Measurements from ENCODE around the gene ENTPD8. TPM values are rescaled to one million over a fixed set of nuclear protein-coding genes. Genes with fewer than 3 reads are reported as not detected.

The ENTPD8 gene
- total RNA-seq, 2 donors from 2014 or later = 0.33 to 0.75 TPM

DNA sequence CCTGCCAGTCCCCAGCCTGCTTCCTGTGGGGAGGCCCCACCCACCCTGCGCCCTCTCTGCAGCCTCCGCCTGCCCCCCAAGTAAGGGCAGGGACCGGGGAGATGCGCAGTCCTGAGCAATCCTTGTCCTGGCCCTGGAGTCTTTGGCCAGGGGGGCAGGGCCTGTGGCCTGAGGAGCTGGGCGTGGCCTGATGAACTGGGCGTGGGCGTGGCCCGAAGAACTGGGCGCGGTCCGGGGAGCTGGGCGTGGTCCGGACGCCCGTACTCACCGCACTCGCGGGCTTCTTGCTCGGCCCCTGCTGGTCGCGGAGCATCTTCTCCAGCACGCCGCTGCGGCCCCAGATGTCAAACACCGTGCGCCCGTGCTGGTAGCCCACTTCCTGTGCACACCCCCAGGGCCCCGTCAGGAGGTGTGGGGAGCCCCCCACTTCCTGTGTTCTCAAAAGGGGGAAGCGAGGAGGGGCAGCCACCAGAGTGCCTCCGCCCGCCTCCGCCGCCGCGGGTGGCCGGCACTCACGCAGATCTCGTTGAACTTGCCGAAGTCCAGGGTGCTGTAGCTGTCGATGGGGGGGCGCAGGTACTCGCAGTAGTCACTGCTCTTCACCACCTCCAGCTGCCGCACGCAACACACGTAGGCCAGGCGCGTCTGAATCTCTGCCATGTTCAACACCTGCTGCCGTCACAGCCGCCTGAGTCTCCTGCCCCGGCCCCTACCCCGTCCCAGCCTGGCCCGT is 20.7 kb upstream of the ENTPD8 start:
- H3K9me3 ChIP-seq (ENCODE audit: control insufficient read depth, low read length) = no peaks in the 10 kb centered on the region
- Mint-ChIP-seq H3K27ac (no peak overlapping the region), H3K4me1 (no peaks in the 10 kb centered on the region), H3K4me3 (no peak overlapping the region), H3K36me3 (ENCODE audit: low read depth) (peaks cover 1% of the 10 kb centered on the region), H3K27me3 (ENCODE audit: insufficient read depth) (peaks cover 34% of the 10 kb centered on the region), H3K9me3 (no peaks in the 10 kb centered on the region)
- H3K27me3 ChIP-seq (ENCODE audit: control insufficient read depth, insufficient read depth, low read length, poor library complexity, severe bottlenecking) = no peaks in the 10 kb centered on the region
- H3K4me1 ChIP-seq (ENCODE audit: control insufficient read depth, insufficient read depth, low read length) = no peaks in the 10 kb centered on the region
- peaks cover 5% of the 10 kb centered on the region for H3K36me3 ChIP-seq (ENCODE audit: control insufficient read depth, insufficient read depth, low read length)
- no peak overlapping the region for H3K4me3 ChIP-seq (ENCODE audit: low read length)
- H3K27ac ChIP-seq (ENCODE audit: low read depth, low read length) = no peak overlapping the region
- DNase-seq = peak; percentile 97
- 44 to 55% methylated on average over 26 to 52 of the region's 52 CpGs for WGBS, 2 experiments (ENCODE audit: insufficient coverage in 1 of 2, insufficient read length in 1 of 2)
- no peak overlapping the region for H3K9ac ChIP-seq (ENCODE audit: extremely low read depth, low read length, poor library complexity, severe bottlenecking)
- TF ChIP-seq, protein P1, sequence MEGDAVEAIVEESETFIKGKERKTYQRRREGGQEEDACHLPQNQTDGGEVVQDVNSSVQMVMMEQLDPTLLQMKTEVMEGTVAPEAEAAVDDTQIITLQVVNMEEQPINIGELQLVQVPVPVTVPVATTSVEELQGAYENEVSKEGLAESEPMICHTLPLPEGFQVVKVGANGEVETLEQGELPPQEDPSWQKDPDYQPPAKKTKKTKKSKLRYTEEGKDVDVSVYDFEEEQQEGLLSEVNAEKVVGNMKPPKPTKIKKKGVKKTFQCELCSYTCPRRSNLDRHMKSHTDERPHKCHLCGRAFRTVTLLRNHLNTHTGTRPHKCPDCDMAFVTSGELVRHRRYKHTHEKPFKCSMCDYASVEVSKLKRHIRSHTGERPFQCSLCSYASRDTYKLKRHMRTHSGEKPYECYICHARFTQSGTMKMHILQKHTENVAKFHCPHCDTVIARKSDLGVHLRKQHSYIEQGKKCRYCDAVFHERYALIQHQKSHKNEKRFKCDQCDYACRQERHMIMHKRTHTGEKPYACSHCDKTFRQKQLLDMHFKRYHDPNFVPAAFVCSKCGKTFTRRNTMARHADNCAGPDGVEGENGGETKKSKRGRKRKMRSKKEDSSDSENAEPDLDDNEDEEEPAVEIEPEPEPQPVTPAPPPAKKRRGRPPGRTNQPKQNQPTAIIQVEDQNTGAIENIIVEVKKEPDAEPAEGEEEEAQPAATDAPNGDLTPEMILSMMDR (conservative IDR thresholded peaks at IDR 0.05) = peak; percentile 55

DNA sequence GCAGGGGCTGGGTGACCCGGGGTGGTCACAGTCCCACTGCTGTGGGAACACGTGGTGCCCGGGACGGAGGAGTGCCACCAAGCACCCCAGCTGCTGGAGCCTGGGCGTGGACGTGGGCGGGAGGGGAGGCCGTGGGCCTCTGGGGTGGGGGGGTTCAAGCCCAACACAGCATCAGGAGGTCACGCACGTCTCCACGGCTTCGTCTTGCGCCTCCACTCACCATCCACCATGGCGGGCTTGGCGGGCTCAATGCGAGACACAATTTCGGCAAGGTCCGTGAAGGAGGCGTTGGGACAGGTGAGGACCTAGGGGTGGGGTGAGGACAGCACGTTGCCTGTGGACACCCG is 20.1 kb upstream of the ENTPD8 start:
- Histone ChIP-seq H3K27me3 (ENCODE audit: control insufficient read depth, insufficient read depth, low read length, poor library complexity, severe bottlenecking) (no peaks in the 10 kb centered on the region), H3K4me3 (ENCODE audit: low read length) (no peak overlapping the region), H3K36me3 (ENCODE audit: control insufficient read depth, insufficient read depth, low read length) (peaks cover 7% of the 10 kb centered on the region), H3K9ac (ENCODE audit: extremely low read depth, low read length, poor library complexity, severe bottlenecking) (no peak overlapping the region), H3K9me3 (ENCODE audit: control insufficient read depth, low read length) (no peaks in the 10 kb centered on the region), H3K4me1 (ENCODE audit: control insufficient read depth, insufficient read depth, low read length) (no peaks in the 10 kb centered on the region), H3K27ac (ENCODE audit: low read depth, low read length) (no peak overlapping the region)
- Mint-ChIP-seq H3K27ac (no peak overlapping the region), H3K4me3 (no peak overlapping the region), H3K36me3 (ENCODE audit: low read depth) (peaks cover 5% of the 10 kb centered on the region), H3K9me3 (no peaks in the 10 kb centered on the region), H3K4me1 (no peaks in the 10 kb centered on the region), H3K27me3 (ENCODE audit: insufficient read depth) (peaks cover 34% of the 10 kb centered on the region)
- TF ChIP-seq, protein P1 (conservative IDR thresholded peaks at IDR 0.05) = no peak
- WGBS, 2 experiments (ENCODE audit: insufficient coverage in 1 of 2, insufficient read length in 1 of 2) = 94 to 100% methylated on average over 6 to 21 of the region's 21 CpGs
- DNase-seq = no peak

DNA sequence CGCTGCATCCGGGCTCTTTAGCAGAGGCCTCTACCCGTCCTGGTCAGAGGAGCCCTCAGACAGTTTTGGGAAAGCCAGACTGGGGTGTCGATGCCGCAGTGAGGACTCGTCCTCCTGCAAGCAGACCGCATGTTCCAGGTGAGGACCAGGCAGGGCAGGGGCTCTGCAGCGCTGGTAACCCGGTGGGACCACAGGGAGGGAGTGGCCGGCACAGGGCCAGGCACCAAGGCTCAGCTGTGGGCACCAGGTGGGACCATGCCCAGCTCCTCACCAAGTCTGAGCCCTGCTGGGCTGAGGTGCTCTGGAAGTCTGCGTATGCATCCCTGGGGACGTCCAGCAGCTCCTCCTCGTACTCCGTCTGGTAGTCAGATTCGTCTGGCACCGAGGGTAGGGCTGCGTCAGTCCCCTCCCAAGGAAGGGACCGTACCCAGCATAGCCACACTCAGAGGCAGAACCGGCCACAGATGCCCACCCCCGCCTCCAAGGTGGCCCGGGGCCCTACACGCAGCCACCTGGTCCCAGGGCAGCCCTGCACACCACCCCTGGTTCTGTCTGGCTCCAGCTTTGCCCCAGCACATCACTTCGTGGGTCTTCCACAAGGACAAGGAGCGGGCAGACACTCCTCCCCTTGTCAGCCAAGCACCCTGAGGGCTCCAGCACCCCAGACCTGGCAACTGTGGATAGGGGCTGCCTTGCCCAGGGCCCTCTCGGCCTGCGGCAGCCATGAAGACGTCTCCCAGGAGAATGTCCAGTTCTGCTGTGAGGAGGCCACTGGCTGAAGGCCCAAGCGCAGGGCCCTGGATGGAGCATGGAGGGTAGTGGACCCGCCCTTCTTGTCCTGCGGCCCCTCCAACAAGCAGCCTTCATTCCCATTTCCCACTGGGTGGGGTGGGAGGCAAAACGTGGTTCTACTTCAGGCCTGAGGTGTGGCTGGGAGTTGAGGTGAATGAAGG is 19.5 kb upstream of the ENTPD8 start:
- 92 to 99% methylated on average over 20 to 31 of the region's 31 CpGs for WGBS, 2 experiments (ENCODE audit: insufficient coverage in 1 of 2, insufficient read length in 1 of 2)
- Histone ChIP-seq H3K36me3 (ENCODE audit: control insufficient read depth, insufficient read depth, low read length) (peaks cover 9% of the 10 kb centered on the region), H3K9ac (ENCODE audit: extremely low read depth, low read length, poor library complexity, severe bottlenecking) (no peak overlapping the region), H3K4me1 (ENCODE audit: control insufficient read depth, insufficient read depth, low read length) (no peaks in the 10 kb centered on the region), H3K9me3 (ENCODE audit: control insufficient read depth, low read length) (no peaks in the 10 kb centered on the region), H3K27ac (ENCODE audit: low read depth, low read length) (no peak overlapping the region), H3K27me3 (ENCODE audit: control insufficient read depth, insufficient read depth, low read length, poor library complexity, severe bottlenecking) (no peaks in the 10 kb centered on the region), H3K4me3 (ENCODE audit: low read length) (no peak overlapping the region)
- Mint-ChIP-seq H3K27me3 (ENCODE audit: insufficient read depth) (peaks cover 33% of the 10 kb centered on the region), H3K4me1 (peaks cover 1% of the 10 kb centered on the region), H3K27ac (no peak overlapping the region), H3K36me3 (ENCODE audit: low read depth) (peaks cover 10% of the 10 kb centered on the region), H3K4me3 (no peak overlapping the region), H3K9me3 (no peaks in the 10 kb centered on the region)
- no peak for DNase-seq
- TF ChIP-seq, protein P1 (conservative IDR thresholded peaks at IDR 0.05) = no peak
